K562 (cell line): ENCODE results near the gene RELL2. TPM values are rescaled to one million over a fixed set of nuclear protein-coding genes. Genes with fewer than 3 reads are reported as not detected.
A peak's percentile ranks its signal among the peaks of the same experiment; 100 is the strongest.

ENCODE experiments used
- BMI1 ChIP-seq: fragments of 150-350 bp; IDR thresholded peaks from 2 replicates; pipeline ENCODE4 v1.6.1; 2014; ENCODE audit warnings: low read length
- CBFA2T2 ChIP-seq: fragments of 450-650 bp; conservative IDR thresholded peaks from 2 replicates; pipeline ENCODE4 v1.6.1; 2017; ENCODE audit warnings: mild to moderate bottlenecking
- CTBP1 ChIP-seq: fragments of 450-650 bp; IDR thresholded peaks from 2 replicates; pipeline ENCODE4 v1.6.1; 2016; ENCODE audit warnings: borderline replicate concordance
- GATAD2B ChIP-seq: fragments of 450-650 bp; IDR thresholded peaks from 2 replicates; pipeline ENCODE4 v1.6.1; 2017; ENCODE audit warnings: mild to moderate bottlenecking, borderline replicate concordance
- HMG20B ChIP-seq: fragments of 250-450 bp; sonication (Bioruptor Pico); IDR thresholded peaks from 2 replicates; pipeline ENCODE4 v1.5.0; 2021; ENCODE audit warnings: mild to moderate bottlenecking
- MAFK ChIP-seq: IDR thresholded peaks from 2 replicates; pipeline ENCODE4 v1.6.1; 2011; ENCODE audit warnings: low read length, improper control_type of control experiment
- MAX ChIP-seq: sonication (generic); formaldehyde crosslinking; IDR thresholded peaks from 2 replicates; pipeline ENCODE4 v1.9.0; 2022; ENCODE audit warnings: mild to moderate bottlenecking, missing genetic modification reagents
- MAZ ChIP-seq, 2 experiments: fragments of 450-650 bp in 1 of 2; sonication (generic) in 1 of 2; formaldehyde crosslinking; IDR thresholded peaks in 1 of 2; conservative IDR thresholded peaks in 1 of 2; 2 replicates each; pipeline versions ENCODE4 v1.4.0 to v1.5.0; 2020; ENCODE audit warnings: mild to moderate bottlenecking in 1 of 2, missing genetic modification reagents in 1 of 2
- POLR2AphosphoS5 ChIP-seq: IDR thresholded peaks from 2 replicates; pipeline ENCODE4 v1.6.1; 2011; ENCODE audit warnings: mild to moderate bottlenecking, low read depth, low read length, moderate library complexity; ENCODE audit not compliant: control insufficient read depth, insufficient read depth
- POLR2G ChIP-seq: fragments of 200-400 bp; formaldehyde crosslinking; IDR thresholded peaks from 2 replicates; pipeline ENCODE4 v1.6.1; 2017; ENCODE audit warnings: low read depth, mild to moderate bottlenecking, antibody characterized with exemption, low read length, moderate library complexity
- SNRNP70 ChIP-seq: fragments of 200-400 bp; formaldehyde crosslinking; optimal IDR thresholded peaks from 2 replicates; pipeline ENCODE3; 2017; ENCODE audit warnings: low read depth, low read length
- SRSF1 ChIP-seq: fragments of 200-400 bp; formaldehyde crosslinking; IDR thresholded peaks from 2 replicates; pipeline ENCODE4 v1.6.1; 2017; ENCODE audit warnings: mild to moderate bottlenecking, low read depth, low read length, moderate library complexity
- SUPT5H ChIP-seq: fragments of 450-650 bp; IDR thresholded peaks from 2 replicates; pipeline ENCODE4 v1.6.1; 2016
- TCF7 ChIP-seq: sonication (generic); IDR thresholded peaks from 2 replicates; pipeline ENCODE4 v1.6.1; 2016; ENCODE audit warnings: antibody characterized with exemption, borderline replicate concordance
- USF2 ChIP-seq: sonication (generic); formaldehyde crosslinking; IDR thresholded peaks from 2 replicates; pipeline ENCODE4 v1.5.0; 2020; ENCODE audit warnings: missing genetic modification reagents
- VEZF1 ChIP-seq: fragments of 200-800 bp; sonication (Bioruptor generic); IDR thresholded peaks from 2 replicates; pipeline ENCODE4 v1.6.1; 2017; ENCODE audit warnings: missing genetic modification characterization, missing compliant biosample characterization
- YY1 ChIP-seq, 3 experiments: IDR thresholded peaks; 2 replicates each; pipeline ENCODE4 v1.6.1; 2011; ENCODE audit warnings: low read length in 2 of 3, mild to moderate bottlenecking in 2 of 3, moderate library complexity in 2 of 3, borderline replicate concordance in 1 of 3, control low read depth in 1 of 3, low read depth in 1 of 3; ENCODE audit not compliant: insufficient read depth in 3 of 3, insufficient replicate concordance in 2 of 3, control insufficient read depth in 1 of 3, insufficient read length in 1 of 3; ENCODE audit errors: extremely low read depth in 1 of 3
- ZBED1 ChIP-seq: IDR thresholded peaks from 2 replicates; pipeline ENCODE4 v1.6.1; 2014
- ZNF12 ChIP-seq: sonication (generic); formaldehyde crosslinking; IDR thresholded peaks from 2 replicates; pipeline ENCODE4 v1.4.0; 2020; ENCODE audit warnings: mild to moderate bottlenecking, missing genetic modification reagents
- ZNF445 ChIP-seq: fragments of 250-450 bp; sonication (Bioruptor Pico); IDR thresholded peaks from 2 replicates; pipeline ENCODE4 v1.4.0; 2020; ENCODE audit warnings: low read depth, mild to moderate bottlenecking, moderate library complexity
- ZNF583 ChIP-seq: fragments of 250-450 bp; sonication (Bioruptor Pico); IDR thresholded peaks from 2 replicates; pipeline ENCODE4 v1.4.0; 2020
- ZNF655 ChIP-seq: fragments of 250-450 bp; sonication (Bioruptor Pico); IDR thresholded peaks from 2 replicates; pipeline ENCODE4 v1.5.0; 2021
- ZNF696 ChIP-seq: fragments of 250-450 bp; sonication (Bioruptor Pico); conservative IDR thresholded peaks from 2 replicates; pipeline ENCODE4 v1.4.0; 2020; ENCODE audit warnings: mild to moderate bottlenecking, moderate library complexity
- polyA plus RNA-seq, 8 experiments: library from polyadenylated mRNA; depleted of rRNA in 4 of 8; stranded (reverse) in 5 of 8; unstranded in 3 of 8; fragments of >200 nt; fragmentation: Nextera tagmentation in 2 of 8; fragmentation: Illumina TruSeq in 1 of 8; extraction: Ambion mirVana in 2 of 8; extraction: Trizol in 1 of 8; gene quantifications; 2 replicates each; pipeline versions ENCODE4 v1.2.1 to v1.2.3, GENCODE V29; 2011 to 2014; ENCODE audit warnings: inconsistent platforms in 1 of 8, missing spikeins in 1 of 8
- total RNA-seq, 7 experiments: library from RNA; depleted of rRNA in 6 of 7; stranded (reverse); fragments of >200 nt in 6 of 7; fragmentation: Illumina TruSeq in 2 of 7; extraction: Trizol in 2 of 7; gene quantifications; 2 replicates each; pipeline versions ENCODE4 v1.2.1 to v1.2.3, GENCODE V29; 2011 to 2021; ENCODE audit warnings: low replicate concordance in 1 of 7
- TF ChIP-seq, protein P1 (sequence below): fragments of 450-650 bp; IDR thresholded peaks from 2 replicates; pipeline ENCODE4 v1.6.1; 2016

Gene RELL2
- total and polyA plus RNA-seq, 9 of the 15 experiments (the other 6 are each of a cell fraction or from before 2014, with no cell fraction given) = 0.06 to 36.0 (median 14.3) TPM

GRCh38 chr5:141650851-141651727 lies 14.3 kb downstream of the RELL2 start, which contains the start of gene FCHSD1 (continued):
- TF ChIP-seq VEZF1 = peak; percentile 61
- peak; percentile 86 for TF ChIP-seq POLR2G
- TF ChIP-seq ZNF655 (CRISPR knock-in tag) = no peak
- TF ChIP-seq MAZ (CRISPR knock-in tag; conservative IDR thresholded peaks at IDR 0.05 in 1 of 2, IDR thresholded peaks at IDR 0.05 in 1 of 2) = peak in 1 of 2 experiments; percentile 80; a peak in 2 of 4 replicates
- no peak for TF ChIP-seq ZBED1
- peak; percentile 67 for TF ChIP-seq SUPT5H
- TF ChIP-seq HMG20B (CRISPR knock-in tag) = no peak
- no peak for TF ChIP-seq CBFA2T2
- TF ChIP-seq ZNF583 (CRISPR knock-in tag) = no peak
- peak; percentile 58; the same call in 1 of the 2 replicates for TF ChIP-seq POLR2AphosphoS5
- TF ChIP-seq ZNF12 = no peak
- no peak for TF ChIP-seq SRSF1
- TF ChIP-seq SNRNP70 = no peak
- 0 out of 2 replicates have a peak, but pooled peaks have one; percentile 14 for TF ChIP-seq TCF7
- no peak for TF ChIP-seq MAFK
- no peak for TF ChIP-seq BMI1
- TF ChIP-seq, protein P1, sequence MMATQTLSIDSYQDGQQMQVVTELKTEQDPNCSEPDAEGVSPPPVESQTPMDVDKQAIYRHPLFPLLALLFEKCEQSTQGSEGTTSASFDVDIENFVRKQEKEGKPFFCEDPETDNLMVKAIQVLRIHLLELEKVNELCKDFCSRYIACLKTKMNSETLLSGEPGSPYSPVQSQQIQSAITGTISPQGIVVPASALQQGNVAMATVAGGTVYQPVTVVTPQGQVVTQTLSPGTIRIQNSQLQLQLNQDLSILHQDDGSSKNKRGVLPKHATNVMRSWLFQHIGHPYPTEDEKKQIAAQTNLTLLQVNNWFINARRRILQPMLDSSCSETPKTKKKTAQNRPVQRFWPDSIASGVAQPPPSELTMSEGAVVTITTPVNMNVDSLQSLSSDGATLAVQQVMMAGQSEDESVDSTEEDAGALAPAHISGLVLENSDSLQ = 0 out of 2 replicates have a peak, but pooled peaks have one; percentile 6
- peak in 1 of 3 experiments; percentile 14 for TF ChIP-seq YY1 (IDR thresholded peaks at IDR 0.05; ENCODE audit: borderline replicate concordance in 1 of 3, control insufficient read depth in 1 of 3, extremely low read depth in 1 of 3, insufficient read depth in 3 of 3, insufficient read length in 1 of 3, insufficient replicate concordance in 2 of 3, low read depth in 1 of 3, low read length in 2 of 3)
- TF ChIP-seq ZNF696 (CRISPR knock-in tag) = no peak
- TF ChIP-seq USF2 = no peak
- no peak for TF ChIP-seq CTBP1
- TF ChIP-seq GATAD2B = no peak
- peak; percentile 34; the same call in 1 of the 2 replicates for TF ChIP-seq MAX
- TF ChIP-seq ZNF445 (CRISPR knock-in tag) = no peak
